Measurements from ENCODE around the gene DSE. TPM values are rescaled to one million over a fixed set of nuclear protein-coding genes. Genes with fewer than 3 reads are reported as not detected.

The DSE gene
- polyA plus RNA-seq, 2 of the 4 experiments (the other 2 are of a cell fraction), result 20.2 to 22.7 TPM

DNA sequence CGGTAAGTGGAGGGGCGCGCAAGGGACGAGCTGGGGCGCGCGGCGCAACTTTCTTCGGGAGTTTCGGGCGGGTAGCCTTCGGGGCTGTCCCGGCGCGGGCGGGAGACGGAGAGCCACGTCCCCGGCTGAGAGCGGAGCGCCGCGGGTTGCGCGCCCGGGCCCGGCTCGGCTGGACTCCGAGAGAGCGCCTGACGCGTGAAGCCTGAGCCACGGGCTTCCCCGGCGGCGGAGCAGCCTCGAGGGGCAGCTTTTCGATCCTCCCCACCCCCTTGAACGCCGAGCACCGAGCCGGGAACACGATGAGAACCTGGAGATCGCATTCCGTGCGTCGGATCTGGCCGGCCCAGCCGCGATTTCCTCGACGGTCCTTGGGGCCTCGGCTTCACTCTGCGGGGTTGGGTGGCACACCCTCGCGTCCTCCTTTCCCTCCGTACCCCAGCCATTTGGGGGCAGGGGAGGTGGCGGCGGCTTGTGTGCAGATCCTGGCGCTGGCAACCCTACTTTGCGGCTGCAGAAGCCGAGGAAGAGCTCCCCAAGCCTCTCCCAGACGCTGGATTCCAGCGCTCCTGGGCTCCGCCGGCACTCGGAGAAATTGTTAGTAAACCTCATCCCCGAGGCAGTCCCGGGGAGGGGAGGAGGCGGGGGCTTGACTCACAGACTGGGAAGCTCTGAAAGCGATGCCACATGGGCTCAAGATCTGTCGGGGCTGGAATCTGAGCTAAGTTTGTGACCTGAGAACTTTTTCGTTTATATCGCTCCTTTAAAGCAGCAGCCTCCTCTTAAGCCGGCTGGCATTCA lies 572 bp downstream of the DSE start:
- TF ChIP-seq TP53 (CRISPR knock-in tag; IDR thresholded peaks at IDR 0.05) (no peak), RNF2 (IDR thresholded peaks at IDR 0.05; ENCODE audit: borderline replicate concordance, low read depth) (0 out of 2 replicates have a peak, but pooled peaks have one; percentile 13), FOXS1 (CRISPR knock-in tag; IDR thresholded peaks at IDR 0.05) (no peak), CBX2 (IDR thresholded peaks at IDR 0.05; ENCODE audit: borderline replicate concordance, low read depth) (no peak), ZSCAN20 (CRISPR knock-in tag; IDR thresholded peaks at IDR 0.05) (no peak), NPAS2 (CRISPR knock-in tag; IDR thresholded peaks at IDR 0.05; ENCODE audit: borderline replicate concordance) (no peak), JUN (IDR thresholded peaks at IDR 0.05) (0 out of 5 replicates have a peak, but pooled peaks of 1 of the 2 experiments have one; percentile 10)
- TF ChIP-seq, protein P1, sequence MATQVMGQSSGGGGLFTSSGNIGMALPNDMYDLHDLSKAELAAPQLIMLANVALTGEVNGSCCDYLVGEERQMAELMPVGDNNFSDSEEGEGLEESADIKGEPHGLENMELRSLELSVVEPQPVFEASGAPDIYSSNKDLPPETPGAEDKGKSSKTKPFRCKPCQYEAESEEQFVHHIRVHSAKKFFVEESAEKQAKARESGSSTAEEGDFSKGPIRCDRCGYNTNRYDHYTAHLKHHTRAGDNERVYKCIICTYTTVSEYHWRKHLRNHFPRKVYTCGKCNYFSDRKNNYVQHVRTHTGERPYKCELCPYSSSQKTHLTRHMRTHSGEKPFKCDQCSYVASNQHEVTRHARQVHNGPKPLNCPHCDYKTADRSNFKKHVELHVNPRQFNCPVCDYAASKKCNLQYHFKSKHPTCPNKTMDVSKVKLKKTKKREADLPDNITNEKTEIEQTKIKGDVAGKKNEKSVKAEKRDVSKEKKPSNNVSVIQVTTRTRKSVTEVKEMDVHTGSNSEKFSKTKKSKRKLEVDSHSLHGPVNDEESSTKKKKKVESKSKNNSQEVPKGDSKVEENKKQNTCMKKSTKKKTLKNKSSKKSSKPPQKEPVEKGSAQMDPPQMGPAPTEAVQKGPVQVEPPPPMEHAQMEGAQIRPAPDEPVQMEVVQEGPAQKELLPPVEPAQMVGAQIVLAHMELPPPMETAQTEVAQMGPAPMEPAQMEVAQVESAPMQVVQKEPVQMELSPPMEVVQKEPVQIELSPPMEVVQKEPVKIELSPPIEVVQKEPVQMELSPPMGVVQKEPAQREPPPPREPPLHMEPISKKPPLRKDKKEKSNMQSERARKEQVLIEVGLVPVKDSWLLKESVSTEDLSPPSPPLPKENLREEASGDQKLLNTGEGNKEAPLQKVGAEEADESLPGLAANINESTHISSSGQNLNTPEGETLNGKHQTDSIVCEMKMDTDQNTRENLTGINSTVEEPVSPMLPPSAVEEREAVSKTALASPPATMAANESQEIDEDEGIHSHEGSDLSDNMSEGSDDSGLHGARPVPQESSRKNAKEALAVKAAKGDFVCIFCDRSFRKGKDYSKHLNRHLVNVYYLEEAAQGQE (IDR thresholded peaks at IDR 0.05), result no peak
- TF ChIP-seq, protein P2, sequence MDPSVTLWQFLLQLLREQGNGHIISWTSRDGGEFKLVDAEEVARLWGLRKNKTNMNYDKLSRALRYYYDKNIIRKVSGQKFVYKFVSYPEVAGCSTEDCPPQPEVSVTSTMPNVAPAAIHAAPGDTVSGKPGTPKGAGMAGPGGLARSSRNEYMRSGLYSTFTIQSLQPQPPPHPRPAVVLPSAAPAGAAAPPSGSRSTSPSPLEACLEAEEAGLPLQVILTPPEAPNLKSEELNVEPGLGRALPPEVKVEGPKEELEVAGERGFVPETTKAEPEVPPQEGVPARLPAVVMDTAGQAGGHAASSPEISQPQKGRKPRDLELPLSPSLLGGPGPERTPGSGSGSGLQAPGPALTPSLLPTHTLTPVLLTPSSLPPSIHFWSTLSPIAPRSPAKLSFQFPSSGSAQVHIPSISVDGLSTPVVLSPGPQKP (IDR thresholded peaks at IDR 0.05; ENCODE audit: low read depth, low read length), result no peak
- TF ChIP-seq, protein P3, sequence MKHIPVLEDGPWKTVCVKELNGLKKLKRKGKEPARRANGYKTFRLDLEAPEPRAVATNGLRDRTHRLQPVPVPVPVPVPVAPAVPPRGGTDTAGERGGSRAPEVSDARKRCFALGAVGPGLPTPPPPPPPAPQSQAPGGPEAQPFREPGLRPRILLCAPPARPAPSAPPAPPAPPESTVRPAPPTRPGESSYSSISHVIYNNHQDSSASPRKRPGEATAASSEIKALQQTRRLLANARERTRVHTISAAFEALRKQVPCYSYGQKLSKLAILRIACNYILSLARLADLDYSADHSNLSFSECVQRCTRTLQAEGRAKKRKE (CRISPR knock-in tag; IDR thresholded peaks at IDR 0.05; ENCODE audit: low read depth), result no peak
- TF ChIP-seq, protein P4, sequence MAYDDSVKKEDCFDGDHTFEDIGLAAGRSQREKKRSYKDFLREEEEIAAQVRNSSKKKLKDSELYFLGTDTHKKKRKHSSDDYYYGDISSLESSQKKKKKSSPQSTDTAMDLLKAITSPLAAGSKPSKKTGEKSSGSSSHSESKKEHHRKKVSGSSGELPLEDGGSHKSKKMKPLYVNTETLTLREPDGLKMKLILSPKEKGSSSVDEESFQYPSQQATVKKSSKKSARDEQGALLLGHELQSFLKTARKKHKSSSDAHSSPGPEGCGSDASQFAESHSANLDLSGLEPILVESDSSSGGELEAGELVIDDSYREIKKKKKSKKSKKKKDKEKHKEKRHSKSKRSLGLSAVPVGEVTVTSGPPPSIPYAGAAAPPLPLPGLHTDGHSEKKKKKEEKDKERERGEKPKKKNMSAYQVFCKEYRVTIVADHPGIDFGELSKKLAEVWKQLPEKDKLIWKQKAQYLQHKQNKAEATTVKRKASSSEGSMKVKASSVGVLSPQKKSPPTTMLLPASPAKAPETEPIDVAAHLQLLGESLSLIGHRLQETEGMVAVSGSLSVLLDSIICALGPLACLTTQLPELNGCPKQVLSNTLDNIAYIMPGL (CRISPR knock-in tag; IDR thresholded peaks at IDR 0.05; ENCODE audit: borderline replicate concordance), result no peak
- H3K9me3 ChIP-seq, result no peaks in the 10 kb centered on the region
- FAIRE-seq (no peak), DNase-seq (ENCODE audit: low read depth in 1 of 2, low spot score in 1 of 2) (peak; percentile 69 to 73), ATAC-seq (peak; percentile 81 to 88)
- CTCF ChIA-PET, result interaction anchor here (0.5 to 2.0 kb wide), 4 partner anchors 10 to 300 kb away, joined by 3 to 6 read pairs (median 6); no protein-coding TSS in a partner anchor
- WGBS (ENCODE audit: missing lambda C conversion rate), result 2% methylated on average over 5 of the region's 75 CpGs
- H3K4me3 ChIP-seq, result peak overlapping the region; percentile 88
- H3K4me2 ChIP-seq, result peak overlapping the region; percentile 67
- peak overlapping the region; percentile 88 to 98 for H3K27ac ChIP-seq
- POLR2A ChIA-PET, result interaction anchor here (0.6 to 1.7 kb wide), 7 partner anchors 9 to 91 kb away, joined by 3 to 7 read pairs (median 5); partner anchors contain the start of gene TSPYL1
- peaks cover 12% of the 10 kb centered on the region; the same call in 1 of the 3 replicates for H3K4me1 ChIP-seq

DNA sequence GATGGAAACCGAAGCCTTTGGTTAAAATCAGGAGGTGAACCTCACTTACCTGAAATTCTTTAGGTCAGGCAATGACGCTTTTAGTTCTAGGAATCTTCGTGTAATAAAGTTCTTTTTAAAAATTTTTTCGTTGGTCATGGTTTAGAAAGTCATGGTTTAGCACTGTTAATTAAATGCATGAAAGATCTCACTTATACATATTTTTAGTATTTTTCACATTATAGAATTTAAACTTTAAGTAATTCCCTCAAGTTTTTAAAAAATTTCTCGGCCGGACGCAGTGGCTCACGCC lies 1.1 kb downstream of the DSE start:
- Histone ChIP-seq H3K4me3 (peak overlapping the region; percentile 88), H3K9me3 (no peaks in the 10 kb centered on the region), H3K4me1 (peaks cover 12% of the 10 kb centered on the region; the same call in 1 of the 3 replicates), H3K27ac (peak overlapping the region; percentile 88 to 98), H3K4me2 (peak overlapping the region; percentile 67)
- ChIA-PET CTCF (interaction anchor here (0.5 to 2.0 kb wide), 3 partner anchors 10 to 299 kb away, joined by 3 to 6 read pairs (median 5); no protein-coding TSS in a partner anchor), POLR2A (interaction anchor here (0.7 to 1.7 kb wide), 4 partner anchors 10 to 92 kb away, joined by 5 to 7 read pairs (median 6); partner anchors contain the start of gene TSPYL1)
- no peak for DNase-seq (ENCODE audit: low read depth in 1 of 2, low spot score in 1 of 2)
- 50% methylated on average over 8 of the region's 8 CpGs for WGBS (ENCODE audit: missing lambda C conversion rate)
- ATAC-seq, result no peak
- FAIRE-seq, result no peak
- TF ChIP-seq CEBPB (IDR thresholded peaks at IDR 0.05) (no peak), CHD2 (IDR thresholded peaks at IDR 0.05; ENCODE audit: low read length, partially characterized antibody) (no peak), ZNF302 (CRISPR knock-in tag; IDR thresholded peaks at IDR 0.05) (no peak), MAZ (IDR thresholded peaks at IDR 0.05; ENCODE audit: borderline replicate concordance, low read depth, low read length) (no peak), MAFK (IDR thresholded peaks at IDR 0.05; ENCODE audit: partially characterized antibody) (no peak), TFCP2L1 (CRISPR knock-in tag; IDR thresholded peaks at IDR 0.05) (no peak)
- TF ChIP-seq, protein P5, sequence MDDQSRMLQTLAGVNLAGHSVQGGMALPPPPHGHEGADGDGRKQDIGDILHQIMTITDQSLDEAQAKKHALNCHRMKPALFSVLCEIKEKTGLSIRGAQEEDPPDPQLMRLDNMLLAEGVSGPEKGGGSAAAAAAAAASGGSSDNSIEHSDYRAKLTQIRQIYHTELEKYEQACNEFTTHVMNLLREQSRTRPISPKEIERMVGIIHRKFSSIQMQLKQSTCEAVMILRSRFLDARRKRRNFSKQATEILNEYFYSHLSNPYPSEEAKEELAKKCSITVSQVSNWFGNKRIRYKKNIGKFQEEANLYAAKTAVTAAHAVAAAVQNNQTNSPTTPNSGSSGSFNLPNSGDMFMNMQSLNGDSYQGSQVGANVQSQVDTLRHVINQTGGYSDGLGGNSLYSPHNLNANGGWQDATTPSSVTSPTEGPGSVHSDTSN (IDR thresholded peaks at IDR 0.05), result no peak
